ENCODE results near the gene USP11.

USP11 gene

GRCh38 chrX:47226531-47227333 is 6.1 kb upstream of the USP11 start:
- DNase-seq = no peak

GRCh38 chrX:47227334-47227583 is 5.5 kb upstream of the USP11 start:
- no peak for DNase-seq

- no peak for DNase-seq
Measured at GRCh38 chrX:47228550-47229270, 4.1 kb upstream of the USP11 start.

- no peak for DNase-seq
Measured at GRCh38 chrX:47229427-47229826, 3.4 kb upstream of the USP11 start.

GRCh38 chrX:47230136-47230868 is 2.5 kb upstream of the USP11 start:
- no peak for DNase-seq

- no peak for DNase-seq
Measured at GRCh38 chrX:47231167-47231566, 1.6 kb upstream of the USP11 start.

GRCh38 chrX:47232197-47232802 is 509 bp upstream of the USP11 start:
- no peak for DNase-seq

GRCh38 chrX:47233333-47234113 is 714 bp downstream of the USP11 start:
- DNase-seq = peak; percentile 98

- DNase-seq = no peak
Measured at GRCh38 chrX:47234583-47234982, 1.8 kb downstream of the USP11 start.

- DNase-seq = no peak
Measured at GRCh38 chrX:47235691-47236103, 2.9 kb downstream of the USP11 start.

- DNase-seq = no peak
Measured at GRCh38 chrX:47239199-47239598, 6.4 kb downstream of the USP11 start.

GRCh38 chrX:47239898-47240545 is 7.2 kb downstream of the USP11 start:
- DNase-seq = no peak

- DNase-seq = no peak
Measured at GRCh38 chrX:47240619-47241018, 7.8 kb downstream of the USP11 start.

GRCh38 chrX:47241201-47242011 is 8.6 kb downstream of the USP11 start:
- DNase-seq = no peak

- DNase-seq = no peak
Measured at GRCh38 chrX:47242321-47242720, 9.5 kb downstream of the USP11 start.

- no peak for DNase-seq
Measured at GRCh38 chrX:47243351-47243750, 10.5 kb downstream of the USP11 start.

GRCh38 chrX:47244676-47245075 is 11.9 kb downstream of the USP11 start:
- DNase-seq = no peak

GRCh38 chrX:47245156-47245555 is 12.3 kb downstream of the USP11 start:
- no peak for DNase-seq

GRCh38 chrX:47247206-47247998 is 14.6 kb downstream of the USP11 start:
- no peak for DNase-seq

- no peak for DNase-seq
Measured at GRCh38 chrX:47247999-47248320, 15.2 kb downstream of the USP11 start.

- DNase-seq = no peak
Measured at GRCh38 chrX:47248576-47248975, 15.8 kb downstream of the USP11 start.

Measured in CD4-positive, alpha-beta T cell treated with Interleukin-17A for 4 hours (primary cell).